Gastroesophageal sphincter (tissue), 4 donors: ENCODE data around the gene ACAA1. TPM values are rescaled to one million over a fixed set of nuclear protein-coding genes. Genes with fewer than 3 reads are reported as not detected.
"Not testable (repeated sequence)": the region's sequence is repeated elsewhere in the genome, so short reads cannot be mapped to it uniquely, and the experiment has no call there.

Source experiments
- ATAC-seq: fragments of 150-250 bp; one replicate; pipeline ENCODE4 v1.9.1; 2016; ENCODE audit warnings: mild to moderate bottlenecking, moderate library complexity
- H3K27ac ChIP-seq, 4 donors: fragments of 200-600 bp; sonication (generic) in 3 of 4; 1 replicate in 3 of 4; 2 replicates in 1 of 4; pipeline ENCODE4 v1.5.1; 2016 to 2019
- H3K27me3 ChIP-seq: fragments of 200-600 bp; sonication (generic); one replicate; pipeline ENCODE4 v1.5.1; 2019
- H3K36me3 ChIP-seq, 2 donors: fragments of 200-600 bp; sonication (generic); one replicate each; pipeline ENCODE4 v1.5.1; 2019; ENCODE audit warnings: control low read depth in 1 of 2
- H3K4me1 ChIP-seq, 3 donors: fragments of 200-600 bp; sonication (generic); 1 replicate in 2 of 3; 2 replicates in 1 of 3; pipeline ENCODE4 v1.5.1; 2016 to 2019; ENCODE audit warnings: control low read depth in 2 of 3
- H3K4me3 ChIP-seq, 2 donors: fragments of 200-600 bp; sonication (generic); one replicate each; pipeline ENCODE4 v1.5.1; 2019; ENCODE audit warnings: mild to moderate bottlenecking in 1 of 2, moderate library complexity in 1 of 2
- H3K9me3 ChIP-seq, 3 donors: fragments of 200-600 bp; sonication (generic); one replicate each; pipeline ENCODE4 v1.5.1; 2017 to 2019; ENCODE audit warnings: control low read depth in 2 of 3
- CTCF ChIP-seq, 4 experiments: fragments of 200-600 bp in 2 of 4; fragments of 450-650 bp in 2 of 4; sonication (generic) in 1 of 4; IDR thresholded peaks; one replicate each; pipeline ENCODE4 v1.5.1; 2017 to 2019; ENCODE audit warnings: antibody characterized with exemption in 4 of 4, mild to moderate bottlenecking in 2 of 4, moderate library complexity in 2 of 4
- EP300 ChIP-seq: sonication (generic); formaldehyde crosslinking; IDR thresholded peaks from one replicate; pipeline ENCODE4 v1.6.1; 2017; ENCODE audit warnings: antibody characterized with exemption, mild to moderate bottlenecking
- POLR2A ChIP-seq, 2 donors: fragments of 450-650 bp; IDR thresholded peaks; one replicate each; pipeline ENCODE4 v1.6.1; 2017; ENCODE audit warnings: antibody characterized with exemption in 2 of 2, mild to moderate bottlenecking in 2 of 2, moderate library complexity in 1 of 2
- POLR2AphosphoS5 ChIP-seq: sonication (generic); formaldehyde crosslinking; IDR thresholded peaks from one replicate; pipeline ENCODE4 v1.6.1; 2017; ENCODE audit warnings: antibody characterized with exemption
- WGBS, 2 donors: methylation state at CpG; one replicate each; pipeline ENCODE4 v1.1.5; 2018; ENCODE audit warnings: low coverage in 1 of 2; 5-methylcytosine and 5-hydroxymethylcytosine counted together
- total RNA-seq, 4 donors: library from RNA; depleted of rRNA; stranded (reverse); fragments of >200 nt; gene quantifications; one replicate each; pipeline ENCODE4 v1.1.0, GENCODE V29; 2016

Gene ACAA1
- total RNA-seq, 4 donors from 2014 or later, result 28.3 to 46.6 (median 41.2) TPM

- WGBS, 2 donors, result 82 to 91% methylated on average over 2 to 10 of the region's 12 CpGs
- Histone ChIP-seq H3K4me1 (peaks cover 0 to 32% (median 5%) of the 10 kb centered on the region in 3 donors), H3K27me3 (no peaks in the 10 kb centered on the region), H3K9me3 (no peaks in the 10 kb centered on the region), H3K36me3 (no peaks in the 10 kb centered on the region), H3K27ac (peak overlapping the region in 3 of 4 donors; percentile 95 to 99 (median 98)), H3K4me3 (no peak overlapping the region)
- ATAC-seq, result no peak
- TF ChIP-seq POLR2A (IDR thresholded peaks at IDR 0.05) (no peak), POLR2AphosphoS5 (no peak), CTCF (IDR thresholded peaks at IDR 0.05) (no peak), EP300 (no peak)
These were observed 26.4 kb upstream of the ACAA1 start for GRCh38 chr3:38163117-38163840.

- not testable (repeated sequence) for H3K9me3 ChIP-seq, H3K27me3 ChIP-seq, H3K4me1 ChIP-seq, H3K27ac ChIP-seq, H3K4me3 ChIP-seq, ATAC-seq, H3K36me3 ChIP-seq
- WGBS, 2 donors, result 89 to 90% methylated on average over 10 to 11 of the region's 11 CpGs
These were observed 23.8 kb upstream of the ACAA1 start for GRCh38 chr3:38160704-38161103.

GRCh38 chr3:38158472-38158871 is 21.5 kb upstream of the ACAA1 start:
- TF ChIP-seq CTCF (IDR thresholded peaks at IDR 0.05) (no peak), EP300 (no peak), POLR2AphosphoS5 (no peak), POLR2A (IDR thresholded peaks at IDR 0.05) (no peak)

GRCh38 chr3:38157595-38157994 is 20.7 kb upstream of the ACAA1 start:
- Histone ChIP-seq H3K36me3 (no peaks in the 10 kb centered on the region), H3K4me3 (no peak overlapping the region), H3K9me3 (no peaks in the 10 kb centered on the region), H3K27me3 (no peaks in the 10 kb centered on the region), H3K4me1 (no peaks in the 10 kb centered on the region), H3K27ac (no peak overlapping the region)
- ATAC-seq, result no peak
- TF ChIP-seq EP300 (no peak), POLR2A (IDR thresholded peaks at IDR 0.05) (no peak), CTCF (IDR thresholded peaks at IDR 0.05) (no peak), POLR2AphosphoS5 (no peak)
- 63 to 78% methylated on average over 3 of the region's 3 CpGs for WGBS, 2 donors

More at GRCh38 chr3:38158472-38158871, 21.5 kb upstream of the ACAA1 start:
- no peak overlapping the region for H3K27ac ChIP-seq
- no peaks in the 10 kb centered on the region for H3K4me1 ChIP-seq
- WGBS, 2 donors, result 74 to 90% methylated on average over 2 to 3 of the region's 5 CpGs
- H3K36me3 ChIP-seq, result no peaks in the 10 kb centered on the region
- no peak overlapping the region for H3K4me3 ChIP-seq
- H3K9me3 ChIP-seq, result no peaks in the 10 kb centered on the region
- H3K27me3 ChIP-seq, result no peaks in the 10 kb centered on the region
- no peak for ATAC-seq

GRCh38 chr3:38157117-38157516 is 20.2 kb upstream of the ACAA1 start:
- Histone ChIP-seq H3K27ac (no peak overlapping the region), H3K4me1 (no peaks in the 10 kb centered on the region), H3K4me3 (no peak overlapping the region), H3K36me3 (no peaks in the 10 kb centered on the region), H3K27me3 (no peaks in the 10 kb centered on the region), H3K9me3 (no peaks in the 10 kb centered on the region)
- 80 to 90% methylated on average over 1 to 2 of the region's 2 CpGs for WGBS, 2 donors
- ATAC-seq, result no peak
- no peak for TF ChIP-seq POLR2A (IDR thresholded peaks at IDR 0.05)

GRCh38 chr3:38155825-38156224 is 18.9 kb upstream of the ACAA1 start:
- H3K27ac ChIP-seq, result no peak overlapping the region
- no peaks in the 10 kb centered on the region for H3K27me3 ChIP-seq
- TF ChIP-seq POLR2A (IDR thresholded peaks at IDR 0.05), result no peak
- TF ChIP-seq EP300, result no peak
- TF ChIP-seq CTCF (IDR thresholded peaks at IDR 0.05), result no peak
- TF ChIP-seq POLR2AphosphoS5, result no peak
- H3K4me3 ChIP-seq, result no peak overlapping the region
- H3K9me3 ChIP-seq, result no peaks in the 10 kb centered on the region
- no peaks in the 10 kb centered on the region for H3K4me1 ChIP-seq
- no peak for ATAC-seq
- 79 to 90% methylated on average over 1 to 2 of the region's 2 CpGs for WGBS, 2 donors
- no peaks in the 10 kb centered on the region for H3K36me3 ChIP-seq
